Amniotic stem cell (primary cell): ENCODE measurements around the gene INHBB.
"Not testable (repeated sequence)": the region's sequence is repeated elsewhere in the genome, so short reads cannot be mapped to it uniquely, and the experiment has no call there.

Source experiments
- DNase-seq: peaks from one replicate; lab custom pipeline; 2025; lab: John Stamatoyannopoulos, UW

INHBB gene

GRCh38 chr2:120316528-120317179 is 29.3 kb upstream of the INHBB start:
- DNase-seq: no peak

GRCh38 chr2:120317180-120317533 is 28.8 kb upstream of the INHBB start:
- no peak for DNase-seq

GRCh38 chr2:120317916-120318315 is 28.0 kb upstream of the INHBB start:
- no peak for DNase-seq

- no peak for DNase-seq
These were observed 27.3 kb upstream of the INHBB start for GRCh38 chr2:120318626-120319025.

GRCh38 chr2:120319123-120319522 is 26.8 kb upstream of the INHBB start:
- no peak for DNase-seq

GRCh38 chr2:120319686-120320317 is 26.1 kb upstream of the INHBB start:
- no peak for DNase-seq

- DNase-seq: no peak
These were observed 25.6 kb upstream of the INHBB start for GRCh38 chr2:120320318-120320851.

- DNase-seq: not testable (repeated sequence)
These were observed 24.9 kb upstream of the INHBB start for GRCh38 chr2:120320887-120321556.

GRCh38 chr2:120321721-120322284 is 24.1 kb upstream of the INHBB start:
- DNase-seq: no peak

- no peak for DNase-seq
These were observed 23.6 kb upstream of the INHBB start for GRCh38 chr2:120322329-120322728.

GRCh38 chr2:120323214-120323613 is 22.7 kb upstream of the INHBB start:
- no peak for DNase-seq

- no peak for DNase-seq
These were observed 22.0 kb upstream of the INHBB start for GRCh38 chr2:120323807-120324399.

- no peak for DNase-seq
These were observed 21.0 kb upstream of the INHBB start for GRCh38 chr2:120324933-120325332.

GRCh38 chr2:120326066-120326465 is 19.9 kb upstream of the INHBB start:
- no peak for DNase-seq

GRCh38 chr2:120330946-120331822 is 14.8 kb upstream of the INHBB start:
- DNase-seq: no peak

GRCh38 chr2:120331903-120332302 is 14.0 kb upstream of the INHBB start:
- no peak for DNase-seq

- no peak for DNase-seq
These were observed 13.6 kb upstream of the INHBB start for GRCh38 chr2:120332384-120332783.

GRCh38 chr2:120334068-120334467 is 11.9 kb upstream of the INHBB start:
- no peak for DNase-seq

- DNase-seq: no peak
These were observed 9.2 kb upstream of the INHBB start for GRCh38 chr2:120336749-120337148.

GRCh38 chr2:120338015-120338414 is 7.9 kb upstream of the INHBB start:
- DNase-seq: no peak

GRCh38 chr2:120341977-120342376 is 4.0 kb upstream of the INHBB start:
- DNase-seq: no peak
